Peyer's patch (tissue), 4 donors: ENCODE measurements around the gene ITPR1. TPM values are rescaled to one million over a fixed set of nuclear protein-coding genes. Genes with fewer than 3 reads are reported as not detected.

Source experiments
- DNase-seq, 3 donors: peaks; one replicate each; pipeline ENCODE4 v3.0.0-alpha.2; 2017 to 2019
- H3K27ac ChIP-seq, 4 donors: fragments of 200-600 bp; sonication (generic); one replicate each; pipeline ENCODE4 v1.5.1; 2016 to 2019
- H3K27me3 ChIP-seq, 2 donors: fragments of 200-600 bp; sonication (generic); one replicate each; pipeline ENCODE4 v1.5.1; 2019
- H3K36me3 ChIP-seq, 3 donors: fragments of 200-600 bp; sonication (generic); one replicate each; pipeline ENCODE4 v1.5.1; 2016 to 2019
- H3K4me1 ChIP-seq, 4 donors: fragments of 200-600 bp; sonication (generic); one replicate each; pipeline ENCODE4 v1.5.1; 2016 to 2019
- H3K4me3 ChIP-seq, 4 donors: fragments of 200-600 bp; sonication (generic); 1 replicate in 3 of 4; 2 replicates in 1 of 4; pipeline ENCODE4 v1.5.1; 2016 to 2019; ENCODE audit warnings: mild to moderate bottlenecking in 1 of 4
- H3K9me3 ChIP-seq, 4 donors: fragments of 200-600 bp; sonication (generic); one replicate each; pipeline ENCODE4 v1.5.1; 2016 to 2019; ENCODE audit warnings: mild to moderate bottlenecking in 1 of 4
- POLR2A ChIP-seq, 2 donors: fragments of 450-650 bp; IDR thresholded peaks; one replicate each; pipeline ENCODE4 v1.5.1; 2017; ENCODE audit warnings: antibody characterized with exemption in 2 of 2, mild to moderate bottlenecking in 2 of 2, moderate library complexity in 2 of 2
- total RNA-seq, 4 donors: library from RNA; depleted of rRNA; stranded (reverse); fragments of >200 nt; gene quantifications; one replicate each; pipeline ENCODE4 v1.1.0, GENCODE V29; 2016
- TF ChIP-seq, protein P1 (sequence below), 6 experiments: fragments of 450-650 bp in 4 of 6; fragments of 200-600 bp in 2 of 6; sonication (generic) in 1 of 6; IDR thresholded peaks; one replicate each; pipeline ENCODE4 v1.5.1; 2017 to 2019; ENCODE audit warnings: antibody characterized with exemption in 6 of 6, mild to moderate bottlenecking in 3 of 6, moderate library complexity in 1 of 6

The ITPR1 gene
- total RNA-seq, 4 donors from 2014 or later: 13.3 to 142 (median 22.7) TPM

DNA sequence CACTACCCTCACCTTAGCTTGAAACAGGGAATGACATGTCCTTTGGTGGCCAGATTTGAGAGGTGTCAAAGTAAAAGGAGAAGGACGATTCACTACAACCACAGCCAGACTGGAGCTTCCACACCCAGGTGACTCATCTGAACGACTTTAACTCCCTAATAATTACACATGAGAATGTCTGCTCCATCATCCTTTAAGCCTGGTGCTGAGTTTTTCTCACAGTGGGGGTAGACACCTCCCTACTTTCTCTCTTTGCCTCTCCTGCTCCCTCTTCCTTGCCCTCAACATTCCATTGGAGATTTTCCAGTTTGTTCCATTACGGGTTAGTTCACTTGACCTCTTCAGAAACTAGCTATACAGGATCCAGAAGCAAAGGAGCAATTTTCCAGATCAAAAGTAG is 331.8 kb downstream of the ITPR1 start:
- peak overlapping the region; percentile 35 to 89 (median 82) for H3K27ac ChIP-seq
- H3K36me3 ChIP-seq: peaks cover 0 to 4% (median 0%) of the 10 kb centered on the region in 3 donors
- DNase-seq: peak in 1 of 3 donors; percentile 62
- no peak overlapping the region for H3K4me3 ChIP-seq
- H3K4me1 ChIP-seq: peaks cover 14 to 45% (median 31%) of the 10 kb centered on the region in 4 donors
- no peak for TF ChIP-seq POLR2A (IDR thresholded peaks at IDR 0.05)
- TF ChIP-seq, protein P1, sequence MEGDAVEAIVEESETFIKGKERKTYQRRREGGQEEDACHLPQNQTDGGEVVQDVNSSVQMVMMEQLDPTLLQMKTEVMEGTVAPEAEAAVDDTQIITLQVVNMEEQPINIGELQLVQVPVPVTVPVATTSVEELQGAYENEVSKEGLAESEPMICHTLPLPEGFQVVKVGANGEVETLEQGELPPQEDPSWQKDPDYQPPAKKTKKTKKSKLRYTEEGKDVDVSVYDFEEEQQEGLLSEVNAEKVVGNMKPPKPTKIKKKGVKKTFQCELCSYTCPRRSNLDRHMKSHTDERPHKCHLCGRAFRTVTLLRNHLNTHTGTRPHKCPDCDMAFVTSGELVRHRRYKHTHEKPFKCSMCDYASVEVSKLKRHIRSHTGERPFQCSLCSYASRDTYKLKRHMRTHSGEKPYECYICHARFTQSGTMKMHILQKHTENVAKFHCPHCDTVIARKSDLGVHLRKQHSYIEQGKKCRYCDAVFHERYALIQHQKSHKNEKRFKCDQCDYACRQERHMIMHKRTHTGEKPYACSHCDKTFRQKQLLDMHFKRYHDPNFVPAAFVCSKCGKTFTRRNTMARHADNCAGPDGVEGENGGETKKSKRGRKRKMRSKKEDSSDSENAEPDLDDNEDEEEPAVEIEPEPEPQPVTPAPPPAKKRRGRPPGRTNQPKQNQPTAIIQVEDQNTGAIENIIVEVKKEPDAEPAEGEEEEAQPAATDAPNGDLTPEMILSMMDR (IDR thresholded peaks at IDR 0.05): no peak
- H3K9me3 ChIP-seq: no peaks in the 10 kb centered on the region
- H3K27me3 ChIP-seq: no peaks in the 10 kb centered on the region

DNA sequence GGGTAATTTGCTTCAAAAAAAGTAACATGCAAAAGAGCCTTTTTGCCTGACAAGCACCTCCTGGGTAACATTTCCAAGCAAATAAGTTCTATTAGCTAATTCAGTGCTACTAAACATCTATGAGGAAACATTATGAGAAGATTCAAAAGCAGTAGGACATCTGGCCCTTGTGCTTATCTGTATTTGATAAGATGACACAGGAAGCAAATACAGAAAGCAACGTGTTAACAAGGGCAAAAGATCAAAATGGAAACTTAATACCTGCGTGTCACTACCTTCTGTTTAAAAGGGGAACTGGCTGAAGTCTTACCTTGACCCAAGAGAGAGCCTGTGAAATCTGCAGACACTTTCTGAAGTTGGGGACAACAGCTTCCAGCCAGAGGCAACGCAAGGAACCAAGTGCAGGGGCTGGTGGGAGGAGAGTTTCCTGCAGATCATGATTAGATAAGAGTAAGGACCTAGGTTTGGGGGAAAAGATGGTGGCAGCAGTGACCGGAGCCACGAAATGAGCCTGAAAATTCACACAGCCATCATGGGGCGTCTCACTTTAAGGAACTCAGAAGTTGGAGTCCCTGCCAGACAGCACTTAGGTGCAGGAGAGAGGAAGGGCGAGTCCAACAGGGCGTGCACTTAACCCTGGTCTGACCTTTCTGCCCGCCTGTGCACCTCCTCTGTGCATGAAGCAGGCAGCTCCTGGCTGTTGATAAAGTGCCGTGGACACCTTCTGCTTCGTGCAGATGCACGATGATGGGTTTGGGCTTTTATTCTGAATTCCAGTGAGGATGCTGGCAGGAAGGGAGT is 332.5 kb downstream of the ITPR1 start:
- H3K9me3 ChIP-seq: no peaks in the 10 kb centered on the region
- peak in 2 of 3 donors; percentile 85 to 86 for DNase-seq
- TF ChIP-seq, protein P1 (IDR thresholded peaks at IDR 0.05): no peak
- no peak for TF ChIP-seq POLR2A (IDR thresholded peaks at IDR 0.05)
- H3K4me3 ChIP-seq: no peak overlapping the region
- peak overlapping the region; percentile 35 to 89 (median 82) for H3K27ac ChIP-seq
- H3K27me3 ChIP-seq: no peaks in the 10 kb centered on the region
- H3K4me1 ChIP-seq: peaks cover 14 to 45% (median 35%) of the 10 kb centered on the region in 4 donors
- peaks cover 0 to 4% (median 0%) of the 10 kb centered on the region in 3 donors for H3K36me3 ChIP-seq

DNA sequence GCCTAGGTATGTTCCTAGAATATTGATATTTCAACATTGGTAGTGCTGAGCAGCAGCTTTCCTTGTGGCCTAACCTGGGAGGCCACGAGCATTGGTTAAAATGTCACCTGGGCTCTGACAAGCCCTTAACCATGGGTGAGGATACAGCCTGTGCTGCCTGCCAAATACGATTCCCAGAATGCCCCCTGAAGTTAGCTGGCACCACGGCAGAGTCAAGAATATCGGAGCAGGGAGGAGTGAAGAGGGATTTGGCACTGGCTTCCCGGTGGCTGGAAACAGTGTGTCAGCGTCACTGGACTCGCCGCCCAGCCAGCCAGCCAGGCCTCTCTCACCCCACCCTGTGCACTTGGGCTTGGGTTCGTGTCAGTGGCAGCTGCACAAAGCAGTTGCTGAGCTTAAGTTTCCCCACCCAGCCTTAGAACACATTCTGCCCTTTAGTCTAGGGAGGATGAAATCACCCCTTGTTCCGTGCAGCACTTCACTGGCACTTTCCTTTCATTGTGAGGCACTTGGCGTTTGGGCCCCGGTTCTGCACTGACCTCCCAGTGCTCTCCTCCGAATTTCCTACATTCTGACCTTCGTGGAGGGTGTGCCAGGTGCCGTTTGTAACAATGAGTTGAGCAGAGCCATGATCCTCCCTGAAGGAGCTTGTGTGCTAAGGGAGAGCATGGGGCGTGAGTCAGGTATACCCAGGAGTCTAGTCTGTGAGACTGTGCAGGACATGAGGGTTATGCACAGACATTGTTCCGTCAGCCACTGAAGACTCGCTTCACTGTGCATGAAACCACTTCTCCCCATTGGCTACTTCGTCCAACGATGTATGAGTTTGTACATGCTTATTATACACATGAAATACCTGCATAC is 333.3 kb downstream of the ITPR1 start:
- no peaks in the 10 kb centered on the region for H3K27me3 ChIP-seq
- H3K4me1 ChIP-seq: peaks cover 14 to 45% (median 37%) of the 10 kb centered on the region in 4 donors
- TF ChIP-seq, protein P1 (IDR thresholded peaks at IDR 0.05): peak in 1 of 6 experiments; percentile 7
- peak; percentile 36 to 67 for TF ChIP-seq POLR2A (IDR thresholded peaks at IDR 0.05)
- DNase-seq: peak in 2 of 3 donors; percentile 88
- H3K36me3 ChIP-seq: no peaks in the 10 kb centered on the region
- peak overlapping the region; percentile 35 to 89 (median 82) for H3K27ac ChIP-seq
- H3K9me3 ChIP-seq: no peaks in the 10 kb centered on the region
- no peak overlapping the region for H3K4me3 ChIP-seq

DNA sequence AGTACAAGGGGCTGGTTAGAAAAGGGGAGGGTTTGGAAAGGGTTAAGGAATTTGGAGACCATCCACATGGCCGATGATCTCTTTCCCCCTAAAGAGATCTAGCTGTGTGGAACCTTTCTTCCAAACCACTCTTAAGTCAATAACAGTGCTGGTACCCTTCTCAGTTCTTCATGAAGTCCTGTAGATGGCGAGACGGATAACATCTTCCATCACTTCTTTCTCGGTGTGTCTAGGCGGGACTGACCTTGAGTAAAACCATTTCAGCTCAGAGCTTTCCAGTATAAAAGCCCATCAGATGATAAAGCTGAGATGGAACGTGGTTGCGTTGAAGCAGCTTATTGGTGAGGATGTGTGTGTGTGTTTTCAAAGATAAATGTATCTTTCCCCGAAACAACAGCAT is 334.6 kb downstream of the ITPR1 start:
- H3K36me3 ChIP-seq: no peaks in the 10 kb centered on the region
- DNase-seq: no peak
- H3K27ac ChIP-seq: peak overlapping the region in 3 of 4 donors; percentile 75 to 89 (median 89)
- no peaks in the 10 kb centered on the region for H3K9me3 ChIP-seq
- H3K4me1 ChIP-seq: peaks cover 14 to 52% (median 39%) of the 10 kb centered on the region in 4 donors
- H3K27me3 ChIP-seq: no peaks in the 10 kb centered on the region
- TF ChIP-seq, protein P1 (IDR thresholded peaks at IDR 0.05): no peak
- TF ChIP-seq POLR2A (IDR thresholded peaks at IDR 0.05): no peak
- H3K4me3 ChIP-seq: no peak overlapping the region

DNA sequence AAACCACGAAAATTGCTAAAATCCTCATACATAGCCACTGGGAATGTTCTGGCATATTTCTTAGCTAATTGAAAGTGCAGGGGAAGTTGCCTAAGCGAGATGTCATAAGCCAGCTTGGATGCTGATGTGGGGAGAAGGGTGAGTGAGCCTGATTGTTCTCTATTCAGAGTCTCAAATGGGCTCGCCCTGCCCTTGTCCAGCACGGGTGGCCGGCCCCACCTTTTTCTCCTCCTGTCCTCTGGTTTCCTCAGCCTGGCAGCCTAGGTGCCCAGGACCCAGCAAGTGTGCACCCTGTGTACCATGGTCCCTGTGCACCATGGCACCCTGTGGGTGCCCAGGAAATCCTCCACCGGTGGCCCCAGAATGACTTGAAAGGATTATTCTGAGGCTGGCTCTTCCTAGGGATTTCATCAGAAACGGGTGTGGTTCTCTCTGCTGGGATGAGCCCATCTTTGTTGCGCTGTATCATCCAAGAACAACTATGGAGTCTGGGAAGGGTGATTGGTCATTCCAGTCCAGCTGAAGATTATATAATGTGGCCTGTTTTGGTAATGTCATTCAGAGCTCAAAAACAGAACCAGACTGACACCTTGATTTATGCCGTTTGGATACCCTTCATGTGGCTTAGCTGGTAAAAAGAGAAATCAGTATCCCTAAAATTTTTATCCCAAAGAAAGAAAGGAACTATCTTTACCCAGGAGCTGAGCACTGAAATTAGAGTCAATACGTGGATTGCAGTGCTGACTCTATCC is 335.3 kb downstream of the ITPR1 start:
- no peak overlapping the region for H3K4me3 ChIP-seq
- no peak for DNase-seq
- no peak for TF ChIP-seq POLR2A (IDR thresholded peaks at IDR 0.05)
- TF ChIP-seq, protein P1 (IDR thresholded peaks at IDR 0.05): no peak
- H3K27ac ChIP-seq: peak overlapping the region in 3 of 4 donors; percentile 34 to 89 (median 89)
- H3K9me3 ChIP-seq: no peaks in the 10 kb centered on the region
- no peaks in the 10 kb centered on the region for H3K36me3 ChIP-seq
- H3K27me3 ChIP-seq: no peaks in the 10 kb centered on the region
- H3K4me1 ChIP-seq: peaks cover 14 to 52% (median 38%) of the 10 kb centered on the region in 4 donors
